AG10803 (cell line): Measurements from ENCODE around the gene KDM4B.

Experiments used
- DNase-seq: peaks from one replicate; pipeline ENCODE4 v3.0.0; 2010; ENCODE audit warnings: low read depth
- H3K4me3 ChIP-seq: 2 replicates; pipeline ENCODE4 v1.5.1; 2011; ENCODE audit warnings: mild to moderate bottlenecking, low read length, control low read depth
- TF ChIP-seq, protein P1 (sequence below): conservative IDR thresholded peaks from 2 replicates; pipeline ENCODE4 v1.5.1; 2011; ENCODE audit warnings: mild to moderate bottlenecking, low read length, control low read depth, inconsistent platforms

KDM4B gene

DNA sequence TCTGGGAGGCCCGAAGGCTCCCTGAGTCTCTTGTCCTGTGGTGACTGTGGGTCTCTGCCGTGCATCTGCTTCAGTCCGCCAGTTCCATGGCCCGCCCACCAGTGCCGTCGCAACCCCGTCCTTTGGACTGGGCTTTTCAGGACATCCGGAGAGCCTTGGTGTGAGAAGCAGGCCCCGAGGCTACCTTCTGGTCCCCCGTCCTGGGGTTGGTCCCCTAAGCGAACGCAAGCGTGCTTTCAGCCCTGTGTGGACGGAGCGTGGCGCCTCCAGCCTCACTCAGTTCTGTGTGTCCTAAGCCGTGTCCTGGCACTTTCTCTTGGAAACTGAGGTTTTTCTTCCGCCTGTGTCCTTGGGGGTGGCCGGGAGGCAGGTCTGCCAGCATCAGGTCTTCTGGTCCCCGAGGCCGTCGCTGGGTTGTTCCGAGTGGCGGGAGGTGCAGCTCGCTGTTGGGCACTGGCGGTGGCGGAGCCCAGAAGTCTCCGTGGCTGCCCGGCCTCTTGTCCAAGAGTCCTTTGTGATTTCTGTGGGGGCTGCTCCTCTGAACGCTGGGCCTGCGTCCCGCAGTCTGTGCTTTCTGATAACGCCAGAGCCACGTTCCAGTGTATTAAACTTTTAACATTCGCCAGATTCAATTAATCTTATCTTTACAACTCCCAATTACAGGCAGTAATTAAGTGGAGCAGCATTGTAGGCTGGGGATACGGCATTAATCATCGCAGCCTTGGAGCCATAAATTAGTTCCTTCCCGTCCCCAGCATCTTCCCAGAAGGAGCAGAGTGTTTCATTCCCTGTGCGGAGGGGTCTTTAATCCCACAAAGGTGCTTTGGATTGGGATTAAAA lies 99.5 kb downstream of the KDM4B start:
- TF ChIP-seq, protein P1, sequence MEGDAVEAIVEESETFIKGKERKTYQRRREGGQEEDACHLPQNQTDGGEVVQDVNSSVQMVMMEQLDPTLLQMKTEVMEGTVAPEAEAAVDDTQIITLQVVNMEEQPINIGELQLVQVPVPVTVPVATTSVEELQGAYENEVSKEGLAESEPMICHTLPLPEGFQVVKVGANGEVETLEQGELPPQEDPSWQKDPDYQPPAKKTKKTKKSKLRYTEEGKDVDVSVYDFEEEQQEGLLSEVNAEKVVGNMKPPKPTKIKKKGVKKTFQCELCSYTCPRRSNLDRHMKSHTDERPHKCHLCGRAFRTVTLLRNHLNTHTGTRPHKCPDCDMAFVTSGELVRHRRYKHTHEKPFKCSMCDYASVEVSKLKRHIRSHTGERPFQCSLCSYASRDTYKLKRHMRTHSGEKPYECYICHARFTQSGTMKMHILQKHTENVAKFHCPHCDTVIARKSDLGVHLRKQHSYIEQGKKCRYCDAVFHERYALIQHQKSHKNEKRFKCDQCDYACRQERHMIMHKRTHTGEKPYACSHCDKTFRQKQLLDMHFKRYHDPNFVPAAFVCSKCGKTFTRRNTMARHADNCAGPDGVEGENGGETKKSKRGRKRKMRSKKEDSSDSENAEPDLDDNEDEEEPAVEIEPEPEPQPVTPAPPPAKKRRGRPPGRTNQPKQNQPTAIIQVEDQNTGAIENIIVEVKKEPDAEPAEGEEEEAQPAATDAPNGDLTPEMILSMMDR, result no peak
- H3K4me3 ChIP-seq, result no peak overlapping the region
- no peak for DNase-seq

DNA sequence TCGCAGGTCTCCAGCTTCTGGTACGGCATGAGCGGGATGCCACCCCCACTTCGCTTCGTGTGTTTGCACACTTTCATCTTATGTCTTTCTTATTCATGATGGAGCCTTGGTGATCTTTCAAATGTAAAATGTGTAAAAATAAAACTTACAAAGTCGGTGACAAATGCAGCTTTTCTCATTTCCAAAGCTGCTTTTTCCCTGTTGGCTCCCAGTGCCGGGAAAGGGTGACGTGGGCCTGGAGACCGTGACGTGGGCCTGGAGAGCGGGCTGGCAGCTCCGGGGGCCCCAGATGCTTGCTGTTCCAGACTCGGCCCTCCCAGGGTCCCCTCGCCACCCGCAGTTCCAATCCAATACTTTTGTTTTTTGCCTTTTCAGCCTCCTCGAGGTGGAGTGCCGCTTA lies 101.4 kb downstream of the KDM4B start:
- TF ChIP-seq, protein P1, result no peak
- no peak overlapping the region for H3K4me3 ChIP-seq
- no peak for DNase-seq

DNA sequence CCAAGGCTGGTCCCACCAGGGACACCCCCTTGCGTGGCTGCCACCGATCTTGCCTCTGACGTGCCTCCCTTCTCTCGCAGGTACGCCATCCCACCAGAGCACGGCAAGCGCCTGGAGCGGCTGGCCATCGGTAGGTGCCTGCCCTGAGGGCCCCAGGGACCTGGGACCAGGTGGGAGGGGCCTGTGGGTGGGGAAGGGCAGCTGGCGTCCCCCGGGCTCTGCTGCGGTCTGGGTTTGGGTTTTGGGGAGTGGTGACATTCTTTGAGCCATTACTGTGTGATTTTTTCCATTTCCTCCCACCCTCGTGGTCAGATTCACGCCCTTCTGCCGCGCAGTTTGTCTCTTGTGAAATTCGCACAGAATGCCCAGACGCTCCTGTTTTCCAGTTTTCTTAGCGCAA lies 102.0 kb downstream of the KDM4B start:
- DNase-seq, result no peak
- TF ChIP-seq, protein P1, result no peak

DNA sequence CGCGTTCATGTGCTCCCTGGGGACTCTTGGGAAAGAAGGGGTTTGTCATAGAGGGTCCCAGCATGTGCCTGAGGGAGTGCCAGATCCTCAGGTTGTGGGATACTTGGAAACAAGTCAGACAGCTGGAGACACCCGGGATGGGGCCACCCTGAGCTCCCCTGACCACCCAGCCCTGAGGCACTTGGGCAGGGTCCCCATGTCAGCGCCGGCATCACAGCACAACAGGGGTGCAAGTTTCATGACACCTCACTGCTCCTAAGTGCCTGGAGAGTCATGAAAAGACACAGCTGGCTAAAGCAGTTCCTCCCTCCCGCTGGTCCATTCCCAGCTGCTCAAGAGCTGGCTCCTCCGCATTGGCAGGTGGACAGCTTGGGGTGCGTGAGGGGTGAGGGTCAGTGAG lies 102.7 kb downstream of the KDM4B start:
- TF ChIP-seq, protein P1, result no peak
- DNase-seq, result no peak
- H3K4me3 ChIP-seq, result no peak overlapping the region

More for the DNA sequence above, 102.0 kb downstream of the KDM4B start:
- no peak overlapping the region for H3K4me3 ChIP-seq

DNA sequence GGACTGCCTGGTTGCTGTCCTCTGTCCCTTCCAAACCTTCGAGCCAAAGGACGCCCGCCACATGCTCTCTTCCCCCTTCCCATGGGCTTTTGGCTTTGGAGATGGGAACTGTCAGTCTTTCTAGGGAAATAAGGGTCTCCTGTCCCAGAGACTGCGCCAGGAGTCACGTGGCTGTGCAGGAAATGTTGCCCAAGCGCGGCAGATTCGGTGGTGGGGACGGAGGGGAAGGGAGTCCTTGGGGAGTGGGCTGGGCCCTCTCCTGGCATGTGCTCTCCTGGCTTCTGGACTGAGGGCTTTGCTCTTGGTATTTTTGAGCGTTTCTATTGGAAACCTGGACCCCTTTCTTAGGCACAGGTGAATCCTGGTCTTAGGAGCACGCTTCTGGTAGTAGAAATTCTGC lies 103.2 kb downstream of the KDM4B start:
- DNase-seq, result no peak
- TF ChIP-seq, protein P1, result no peak
- H3K4me3 ChIP-seq, result no peak overlapping the region

DNA sequence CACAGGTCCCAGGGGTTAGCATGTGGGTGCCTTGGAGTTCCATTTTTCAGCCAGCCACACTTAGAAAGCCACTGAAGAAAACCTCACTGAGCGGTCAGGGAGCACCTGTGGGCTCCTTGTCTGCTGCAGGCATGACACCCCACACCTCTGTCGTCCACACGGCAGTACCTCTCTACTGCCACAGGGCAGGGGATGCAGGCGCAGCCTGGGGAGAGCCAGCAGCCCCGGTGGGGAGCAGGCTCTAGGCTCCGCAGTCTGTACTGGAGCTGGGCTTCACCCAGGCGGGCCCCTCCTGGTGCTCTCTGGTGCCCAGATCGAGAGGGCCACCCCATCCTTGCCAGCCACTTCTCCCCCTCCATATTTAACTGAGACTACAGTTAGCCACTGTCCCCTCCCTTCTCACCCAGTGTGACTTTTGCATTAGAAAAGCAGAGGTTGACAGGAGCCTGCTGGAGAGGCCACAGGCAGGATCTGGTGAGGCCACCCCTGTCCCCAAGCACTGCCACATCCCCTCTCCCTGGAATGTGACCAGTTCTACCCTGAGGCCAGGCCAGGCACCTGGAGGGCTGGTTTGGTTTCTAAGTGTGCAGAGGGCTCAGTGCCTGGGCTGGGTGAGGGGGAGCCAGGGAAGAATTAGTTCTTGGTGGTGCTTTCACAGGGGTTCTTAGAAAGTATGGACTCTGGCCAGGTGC lies 104.4 kb downstream of the KDM4B start:
- DNase-seq, result no peak
- TF ChIP-seq, protein P1, result no peak
- H3K4me3 ChIP-seq, result no peak overlapping the region

DNA sequence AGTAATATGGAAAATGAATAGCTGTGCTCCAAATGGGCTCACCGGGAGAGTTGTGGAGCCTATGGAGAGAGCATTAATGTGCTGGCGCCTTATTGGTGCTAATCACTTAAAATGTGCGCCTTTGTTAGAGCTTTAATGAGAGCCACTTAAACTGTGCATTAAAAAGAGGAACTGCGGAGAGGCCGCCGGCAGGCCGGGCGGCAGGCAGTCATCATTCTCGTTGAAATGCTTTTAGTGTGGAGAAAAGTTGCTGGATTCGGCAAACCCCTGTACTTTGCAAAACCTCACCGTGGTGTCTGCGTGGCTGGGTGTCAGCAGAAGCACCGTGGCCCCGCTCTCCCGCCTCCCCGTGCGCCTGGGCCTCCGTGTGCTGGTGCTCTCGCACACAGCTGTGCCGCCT lies 105.5 kb downstream of the KDM4B start:
- H3K4me3 ChIP-seq, result no peak overlapping the region
- DNase-seq, result no peak
- TF ChIP-seq, protein P1, result no peak
